HG02798 (cell line): ENCODE data around the gene USP17L5.
"Not testable (repeated sequence)": the region's sequence is repeated elsewhere in the genome, so short reads cannot be mapped to it uniquely, and the experiment has no call there.

Source experiments
- ATAC-seq: cut with Tn5 transposase; IDR thresholded peaks from one replicate; pipeline ENCODE4 v1.9.1; 2021; ENCODE audit warnings: mild to moderate bottlenecking; ENCODE audit not compliant: unreplicated experiment, poor library complexity

USP17L5 gene, protein sequence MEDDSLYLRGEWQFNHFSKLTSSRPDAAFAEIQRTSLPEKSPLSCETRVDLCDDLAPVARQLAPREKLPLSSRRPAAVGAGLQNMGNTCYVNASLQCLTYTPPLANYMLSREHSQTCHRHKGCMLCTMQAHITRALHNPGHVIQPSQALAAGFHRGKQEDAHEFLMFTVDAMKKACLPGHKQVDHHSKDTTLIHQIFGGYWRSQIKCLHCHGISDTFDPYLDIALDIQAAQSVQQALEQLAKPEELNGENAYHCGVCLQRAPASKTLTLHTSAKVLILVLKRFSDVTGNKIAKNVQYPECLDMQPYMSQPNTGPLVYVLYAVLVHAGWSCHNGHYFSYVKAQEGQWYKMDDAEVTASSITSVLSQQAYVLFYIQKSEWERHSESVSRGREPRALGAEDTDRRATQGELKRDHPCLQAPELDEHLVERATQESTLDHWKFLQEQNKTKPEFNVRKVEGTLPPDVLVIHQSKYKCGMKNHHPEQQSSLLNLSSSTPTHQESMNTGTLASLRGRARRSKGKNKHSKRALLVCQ

GRCh38 chr4:9339103-9339502, at the start of gene USP17L5:
Gene USP17L5, plus strand, starts transcription at chr4:9339403. Its CDS starts 0 bp downstream, at chr4:9339403.
- ATAC-seq = not testable (repeated sequence)

DNA sequence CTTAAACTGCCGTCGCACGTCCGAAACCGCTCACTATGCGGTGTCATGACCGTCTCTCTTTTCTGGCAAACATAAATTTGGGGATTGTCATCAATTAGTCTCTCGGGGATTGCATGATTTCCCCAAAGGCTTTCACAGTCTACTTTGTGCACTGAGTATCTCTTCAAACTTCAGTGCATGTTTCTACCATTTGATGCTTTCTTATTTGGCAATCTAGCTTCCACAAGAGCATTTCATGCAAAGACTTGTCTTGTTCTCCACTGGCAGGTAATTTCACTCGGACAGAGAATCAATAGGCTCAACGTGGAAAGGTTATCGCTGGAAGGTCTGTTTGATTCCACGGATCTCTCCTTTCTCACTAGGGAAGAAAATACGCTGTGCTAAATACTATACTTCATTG, 15.0 kb upstream of the USP17L5 start:
- not testable (repeated sequence) for ATAC-seq

DNA sequence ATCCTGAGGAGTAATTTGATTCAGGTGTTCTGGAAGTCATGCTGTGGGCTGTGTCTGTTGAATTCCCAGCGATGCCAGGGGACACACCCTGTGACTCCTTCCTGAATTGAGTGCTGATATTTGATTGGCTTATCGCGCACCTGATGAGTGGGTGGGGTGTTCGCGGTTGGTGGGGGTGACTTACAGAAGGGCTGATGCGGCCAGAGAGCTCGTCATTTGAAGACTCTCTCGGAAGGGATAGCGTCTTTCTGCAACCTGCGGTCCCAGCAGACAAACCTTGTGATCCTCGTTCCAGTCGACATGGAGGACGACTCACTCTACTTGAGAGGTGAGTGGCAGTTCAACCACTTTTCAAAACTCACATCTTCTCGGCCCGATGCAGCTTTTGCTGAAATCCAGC, 14.3 kb upstream of the USP17L5 start, which contains the start of gene USP17L24:
Gene USP17L24 (plus strand): TSS at position 301 of the 400 bp plus-strand sequence. CDS start 0 bp downstream, at position 301.
- not testable (repeated sequence) for ATAC-seq

GRCh38 chr4:9329611-9330010, 9.6 kb upstream of the USP17L5 start, which contains the start of gene USP17L25:
Gene USP17L25, plus strand, starts transcription at chr4:9329911. Its CDS starts 0 bp downstream, at chr4:9329911.
- not testable (repeated sequence) for ATAC-seq

DNA sequence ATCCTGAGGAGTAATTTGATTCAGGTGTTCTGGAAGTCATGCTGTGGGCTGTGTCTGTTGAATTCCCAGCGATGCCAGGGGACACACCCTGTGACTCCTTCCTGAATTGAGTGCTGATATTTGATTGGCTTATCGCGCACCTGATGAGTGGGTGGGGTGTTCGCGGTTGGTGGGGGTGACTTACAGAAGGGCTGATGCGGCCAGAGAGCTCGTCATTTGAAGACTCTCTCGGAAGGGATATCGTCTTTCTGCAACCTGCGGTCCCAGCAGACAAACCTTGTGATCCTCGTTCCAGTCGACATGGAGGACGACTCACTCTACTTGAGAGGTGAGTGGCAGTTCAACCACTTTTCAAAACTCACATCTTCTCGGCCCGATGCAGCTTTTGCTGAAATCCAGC, 4.8 kb upstream of the USP17L5 start, which contains the start of gene USP17L26:
Gene USP17L26 (plus strand): TSS at position 301 of the 400 bp plus-strand sequence. CDS start 0 bp downstream, at position 301.
- not testable (repeated sequence) for ATAC-seq

GRCh38 chr4:9343848-9344247, 4.6 kb downstream of the USP17L5 start, which contains the start of gene USP17L27:
Gene USP17L27, plus strand, starts transcription at chr4:9344148. Its CDS starts 0 bp downstream, at chr4:9344148.
- not testable (repeated sequence) for ATAC-seq

GRCh38 chr4:9348593-9348992, 9.4 kb downstream of the USP17L5 start, which contains the start of gene USP17L28:
Gene USP17L28, plus strand, starts transcription at chr4:9348893. Its CDS starts 0 bp downstream, at chr4:9348893.
- not testable (repeated sequence) for ATAC-seq

- not testable (repeated sequence) for ATAC-seq
These were observed 11.7 kb downstream of the USP17L5 start for GRCh38 chr4:9350866-9351265.

GRCh38 chr4:9353338-9353737, 14.1 kb downstream of the USP17L5 start, which contains the start of gene USP17L29:
Gene USP17L29, plus strand, starts transcription at chr4:9353638. Its CDS starts 0 bp downstream, at chr4:9353638.
- ATAC-seq = not testable (repeated sequence)

GRCh38 chr4:9362829-9363228, 23.6 kb downstream of the USP17L5 start, which contains the start of gene USP17L30:
Gene USP17L30, plus strand, starts transcription at chr4:9363129. Its CDS starts 0 bp downstream, at chr4:9363129.
- not testable (repeated sequence) for ATAC-seq

GRCh38 chr4:9379881-9380280, 40.7 kb downstream of the USP17L5 start:
- not testable (repeated sequence) for ATAC-seq

DNA sequence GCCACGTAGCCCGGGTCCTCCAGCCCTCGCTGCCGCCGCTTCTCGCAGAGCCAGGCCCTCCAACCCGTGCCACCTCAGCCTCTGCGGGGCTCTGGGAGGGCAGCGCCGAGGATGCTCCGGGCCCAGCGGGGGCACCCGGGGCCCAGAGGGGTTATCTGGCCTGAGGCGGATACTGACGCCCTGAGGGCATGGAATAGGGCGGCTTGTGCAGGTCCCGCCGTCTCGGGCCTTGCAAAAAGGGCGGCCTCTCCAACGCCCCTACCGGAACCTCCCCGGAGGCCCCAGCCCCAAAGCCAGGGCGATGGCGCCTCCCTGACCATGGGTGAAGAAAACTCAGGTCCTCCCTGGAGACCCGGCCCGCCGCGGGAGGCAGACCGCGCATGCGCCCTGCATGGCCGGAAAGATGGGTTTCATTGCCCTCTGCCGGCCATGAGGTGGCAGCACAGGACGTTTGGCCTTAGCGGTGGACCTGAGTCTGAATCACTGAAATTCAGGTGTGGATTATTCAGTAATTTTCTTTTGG, 41.9 kb downstream of the USP17L5 start:
- ATAC-seq = not testable (repeated sequence)

GRCh38 chr4:9384126-9384525, 44.9 kb downstream of the USP17L5 start:
- no peak for ATAC-seq

- ATAC-seq = not testable (repeated sequence)
These were observed 49.8 kb downstream of the USP17L5 start for GRCh38 chr4:9389001-9389400.
